ENCODE results near the gene CD300C. TPM values are rescaled to one million over a fixed set of nuclear protein-coding genes. Genes with fewer than 3 reads are reported as not detected.

CD300C gene
- total RNA-seq, 1 donor, result not detected

GRCh38 chr17:74569020-74570003, 23.4 kb upstream of the CD300C start:
- TF ChIP-seq, protein P1, sequence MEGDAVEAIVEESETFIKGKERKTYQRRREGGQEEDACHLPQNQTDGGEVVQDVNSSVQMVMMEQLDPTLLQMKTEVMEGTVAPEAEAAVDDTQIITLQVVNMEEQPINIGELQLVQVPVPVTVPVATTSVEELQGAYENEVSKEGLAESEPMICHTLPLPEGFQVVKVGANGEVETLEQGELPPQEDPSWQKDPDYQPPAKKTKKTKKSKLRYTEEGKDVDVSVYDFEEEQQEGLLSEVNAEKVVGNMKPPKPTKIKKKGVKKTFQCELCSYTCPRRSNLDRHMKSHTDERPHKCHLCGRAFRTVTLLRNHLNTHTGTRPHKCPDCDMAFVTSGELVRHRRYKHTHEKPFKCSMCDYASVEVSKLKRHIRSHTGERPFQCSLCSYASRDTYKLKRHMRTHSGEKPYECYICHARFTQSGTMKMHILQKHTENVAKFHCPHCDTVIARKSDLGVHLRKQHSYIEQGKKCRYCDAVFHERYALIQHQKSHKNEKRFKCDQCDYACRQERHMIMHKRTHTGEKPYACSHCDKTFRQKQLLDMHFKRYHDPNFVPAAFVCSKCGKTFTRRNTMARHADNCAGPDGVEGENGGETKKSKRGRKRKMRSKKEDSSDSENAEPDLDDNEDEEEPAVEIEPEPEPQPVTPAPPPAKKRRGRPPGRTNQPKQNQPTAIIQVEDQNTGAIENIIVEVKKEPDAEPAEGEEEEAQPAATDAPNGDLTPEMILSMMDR (IDR thresholded peaks at IDR 0.05; ENCODE audit: insufficient read depth, low read depth, low read length), result no peak
- H3K4me3 ChIP-seq (ENCODE audit: low read depth, low read length), result no peak overlapping the region
- DNase-seq (ENCODE audit: low read depth), result peak; percentile 96

GRCh38 chr17:74568106-74568873, 22.4 kb upstream of the CD300C start:
- TF ChIP-seq, protein P1 (IDR thresholded peaks at IDR 0.05; ENCODE audit: insufficient read depth, low read depth, low read length), result no peak
- DNase-seq (ENCODE audit: low read depth), result no peak
- H3K4me3 ChIP-seq (ENCODE audit: low read depth, low read length), result no peak overlapping the region

DNA sequence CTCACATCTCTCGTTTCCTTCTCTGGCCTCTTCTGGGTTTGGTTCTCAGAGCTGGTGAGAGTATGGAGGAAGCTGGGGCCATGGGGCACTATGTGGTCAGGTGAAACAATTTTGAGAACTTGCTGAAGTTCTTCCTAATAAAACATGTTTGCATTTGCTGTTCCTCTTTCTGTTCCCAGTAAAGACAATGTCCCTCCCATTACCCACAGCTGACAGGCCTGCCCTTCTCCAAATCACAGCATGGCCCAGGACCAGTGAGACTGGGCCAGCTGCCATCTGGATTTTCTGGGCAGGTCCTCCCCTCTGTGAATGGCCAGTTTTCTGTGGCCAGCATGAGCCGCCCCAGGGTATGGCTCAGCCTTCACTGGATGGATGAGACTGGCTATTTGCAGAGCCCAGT, 21.5 kb upstream of the CD300C start, which contains the start of gene CD300H:
TSS of gene CD300H (minus strand) at position 113 of the 400 bp plus-strand sequence.
- TF ChIP-seq, protein P1 (IDR thresholded peaks at IDR 0.05; ENCODE audit: insufficient read depth, low read depth, low read length), result no peak
- DNase-seq (ENCODE audit: low read depth), result no peak
- H3K4me3 ChIP-seq (ENCODE audit: low read depth, low read length), result no peak within 1 kb of the TSS

- no peak overlapping the region for H3K4me3 ChIP-seq (ENCODE audit: low read depth, low read length)
- DNase-seq (ENCODE audit: low read depth), result peak; percentile 26
- TF ChIP-seq, protein P1 (IDR thresholded peaks at IDR 0.05; ENCODE audit: insufficient read depth, low read depth, low read length), result peak; percentile 54
These were observed 20.3 kb upstream of the CD300C start for GRCh38 chr17:74566132-74566753.

DNA sequence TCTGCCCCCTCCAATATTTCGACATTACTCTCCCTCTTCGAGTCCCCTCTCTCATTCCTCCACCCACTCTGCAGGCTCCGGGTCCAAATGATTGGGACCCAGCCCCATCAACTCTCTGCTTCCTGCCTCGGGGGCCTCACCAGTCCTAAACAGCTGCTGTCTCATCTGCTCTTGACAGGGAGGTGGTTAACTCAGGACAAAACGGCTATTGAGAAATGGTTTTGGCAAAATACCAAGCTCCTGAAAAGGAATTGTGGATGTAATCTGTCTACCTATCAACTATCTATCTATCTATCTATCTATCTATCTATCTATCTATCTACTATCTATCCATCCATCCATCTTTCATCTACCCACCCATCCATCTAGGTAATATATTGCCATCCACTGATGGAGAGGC, 19.2 kb upstream of the CD300C start:
- TF ChIP-seq, protein P1 (IDR thresholded peaks at IDR 0.05; ENCODE audit: insufficient read depth, low read depth, low read length), result no peak
- no peak for DNase-seq (ENCODE audit: low read depth)
- no peak overlapping the region for H3K4me3 ChIP-seq (ENCODE audit: low read depth, low read length)

GRCh38 chr17:74563358-74563757, 17.4 kb upstream of the CD300C start:
- TF ChIP-seq, protein P1 (IDR thresholded peaks at IDR 0.05; ENCODE audit: insufficient read depth, low read depth, low read length), result no peak
- H3K4me3 ChIP-seq (ENCODE audit: low read depth, low read length), result no peak overlapping the region
- no peak for DNase-seq (ENCODE audit: low read depth)
